GM19438 (cell line): ENCODE results near the gene ERFL.
"Not testable (repeated sequence)": the region's sequence is repeated elsewhere in the genome, so short reads cannot be mapped to it uniquely, and the experiment has no call there.

Experiments used
- ATAC-seq: cut with Tn5 transposase; IDR thresholded peaks from one replicate; pipeline ENCODE4 v1.9.1; 2021; ENCODE audit warnings: low read depth; ENCODE audit not compliant: unreplicated experiment

ERFL gene

DNA sequence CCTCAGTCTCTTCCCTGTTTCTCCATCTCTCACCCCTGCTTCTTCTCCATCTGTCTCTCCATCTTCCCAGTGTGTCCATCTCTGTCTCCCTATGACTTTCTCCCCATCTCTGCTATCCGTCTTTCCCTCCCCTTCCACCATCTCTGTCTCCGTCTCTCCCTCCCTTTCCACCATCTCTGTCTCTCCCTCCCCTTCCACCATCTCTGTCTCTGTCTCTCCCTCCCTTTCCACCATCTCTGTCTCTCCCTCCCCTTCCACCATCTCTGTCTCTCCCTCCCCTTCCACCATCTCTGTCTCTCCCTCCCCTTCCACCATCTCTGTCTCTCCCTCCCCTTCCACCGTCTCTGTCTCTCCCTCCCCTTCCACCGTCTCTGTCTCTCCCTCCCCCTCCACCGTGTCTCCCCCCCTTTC lies 13.8 kb downstream of the ERFL start:
- ATAC-seq, result not testable (repeated sequence)

DNA sequence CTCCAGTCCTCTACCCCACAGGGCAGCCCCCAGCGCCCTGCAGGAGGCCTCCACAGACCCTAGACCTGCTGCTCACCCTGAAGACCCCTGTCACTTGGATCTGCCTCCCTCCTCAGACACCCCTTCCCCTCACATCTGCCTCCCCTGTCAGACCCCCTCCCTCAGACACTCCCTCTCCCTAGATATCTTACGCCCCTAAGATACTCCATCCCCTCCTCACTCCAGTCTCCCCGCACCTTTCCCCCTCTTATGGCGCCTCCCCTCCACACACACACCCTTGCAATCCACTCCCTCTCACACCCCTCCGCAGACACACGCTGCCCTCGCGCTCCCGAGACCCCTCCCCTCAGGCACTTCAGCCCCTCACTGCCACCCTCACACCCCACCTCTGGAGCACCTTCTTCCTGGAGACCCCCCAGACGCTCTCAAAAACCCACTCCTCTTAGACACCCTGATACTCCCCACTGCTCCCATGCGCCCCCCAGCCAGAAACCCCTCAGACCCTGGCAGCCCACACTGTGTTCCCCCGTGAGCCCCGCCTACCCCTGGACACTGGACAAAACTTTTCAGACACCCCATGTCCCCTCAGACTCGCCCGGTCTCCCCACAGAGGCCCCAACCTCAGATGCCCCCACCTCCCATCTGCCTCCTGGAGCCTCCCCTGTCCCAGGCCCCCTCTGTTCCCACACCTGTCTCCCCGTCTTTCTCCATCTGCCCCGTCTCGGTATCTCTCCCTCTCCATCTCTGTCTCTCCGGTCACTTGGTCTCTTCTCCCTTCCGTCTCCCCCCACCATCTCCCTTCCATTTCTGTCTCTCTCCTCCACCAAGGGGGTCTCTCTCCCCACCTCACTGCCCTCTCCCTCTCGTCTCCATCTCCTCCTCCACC lies 14.5 kb downstream of the ERFL start:
- no peak for ATAC-seq

DNA sequence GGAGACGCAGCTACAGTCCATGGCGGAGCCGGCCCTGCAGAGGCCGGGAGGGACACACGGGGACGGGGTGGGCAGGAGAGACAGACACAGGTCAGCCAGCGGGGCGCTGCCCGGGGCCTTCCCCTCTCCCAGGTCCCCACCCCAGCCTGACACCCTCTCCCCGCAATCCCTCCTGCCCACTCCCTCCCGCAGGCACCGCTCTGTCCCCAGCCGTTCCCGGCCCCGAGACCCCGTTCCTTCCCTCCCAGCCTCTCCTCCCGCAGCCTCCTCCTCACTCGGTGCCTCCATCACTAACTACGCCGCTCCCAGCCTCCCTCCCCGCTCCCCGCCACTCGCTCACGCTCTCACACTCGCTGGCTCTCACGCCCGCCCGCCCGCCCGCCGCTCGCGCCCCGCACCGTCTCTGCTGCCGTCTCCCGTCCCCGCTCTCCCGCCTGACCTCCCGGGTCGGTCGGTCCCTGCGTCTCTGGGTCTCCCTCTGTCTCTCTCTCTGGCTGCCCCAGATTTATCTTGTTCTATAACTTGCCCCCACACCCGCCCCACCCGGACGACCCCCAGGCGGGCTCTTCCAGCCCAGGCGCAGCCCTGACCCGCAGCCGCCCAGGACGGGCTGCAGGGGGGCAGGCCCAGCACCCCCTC lies 15.2 kb downstream of the ERFL start:
- ATAC-seq, result no peak

DNA sequence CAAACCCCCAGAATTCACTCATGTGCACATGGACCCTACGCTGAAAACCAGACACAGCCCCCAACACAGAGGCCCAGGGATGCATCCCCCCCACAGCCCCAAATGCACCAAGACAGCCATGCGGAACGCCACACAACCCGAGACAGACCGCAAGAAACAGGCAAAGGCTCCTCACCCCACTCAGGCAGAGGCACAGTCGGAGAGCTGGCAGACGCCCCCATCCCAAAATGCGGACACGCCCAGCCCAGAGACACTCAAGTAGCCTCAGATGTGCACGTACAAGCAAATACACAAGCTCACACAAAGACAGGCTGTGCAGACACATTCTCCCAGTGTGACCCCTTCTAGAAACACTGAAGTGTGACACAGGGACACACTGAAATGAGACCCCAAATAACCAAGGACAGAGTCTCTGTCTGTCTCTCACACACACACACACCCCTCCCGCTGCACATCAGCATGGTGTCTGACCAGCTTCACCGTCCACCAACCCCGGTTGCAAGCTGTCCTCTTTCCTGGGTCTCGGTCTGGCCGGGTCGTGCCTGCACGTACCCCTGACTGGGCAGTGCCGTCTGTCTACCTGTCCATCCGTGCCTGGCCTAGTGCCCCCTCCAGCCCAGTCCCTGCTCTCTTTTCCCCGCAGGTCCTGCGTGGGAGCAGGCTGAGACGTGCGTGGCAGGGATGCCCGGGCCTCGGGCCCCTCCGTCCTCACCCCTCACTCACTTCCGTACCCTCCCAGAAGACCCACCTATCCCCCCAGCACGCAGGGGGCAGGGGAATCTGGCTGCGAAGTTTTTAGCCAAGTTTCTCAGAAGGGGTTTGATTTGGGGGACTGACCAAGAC lies 16.1 kb downstream of the ERFL start:
- no peak for ATAC-seq

DNA sequence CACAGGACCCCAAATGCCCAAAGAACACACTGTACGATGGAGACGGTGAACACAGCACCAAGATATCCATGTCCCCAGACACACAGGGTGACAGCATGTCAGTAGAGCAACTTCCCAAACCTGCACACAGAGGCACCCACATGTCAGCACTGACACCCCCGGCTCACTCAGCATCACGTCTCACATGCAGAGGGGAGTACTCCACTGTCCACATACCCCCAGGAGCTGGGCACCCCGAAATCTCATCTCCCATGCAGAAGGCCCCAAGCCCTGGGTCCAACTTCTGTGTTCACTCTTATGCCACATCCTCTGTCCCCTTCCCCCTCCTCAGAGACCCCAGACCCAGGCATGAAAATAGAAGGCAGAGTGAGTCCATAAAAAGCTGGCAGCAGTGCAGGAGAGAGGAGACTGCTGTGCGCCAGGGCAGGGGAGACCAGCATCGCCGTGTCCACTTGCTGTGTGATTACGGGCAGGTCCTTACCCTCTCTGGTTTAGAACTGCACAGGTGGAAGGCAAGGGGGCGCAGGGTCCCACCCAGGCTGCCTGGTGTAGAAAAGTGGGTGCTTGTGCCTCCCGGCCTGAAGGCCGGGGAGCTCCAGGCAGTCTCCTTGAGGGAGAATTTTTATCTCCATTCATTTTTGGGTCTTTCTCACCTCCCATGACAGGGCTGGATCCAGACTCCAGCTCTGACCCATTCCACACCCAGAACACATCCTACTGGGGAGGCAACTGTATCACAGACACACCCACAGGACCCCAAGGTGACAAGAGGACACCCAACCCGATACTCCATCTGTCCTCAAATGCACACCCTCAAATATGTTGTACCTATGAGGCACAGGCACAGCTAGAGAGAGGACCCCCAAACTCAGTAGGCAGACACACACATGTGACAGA lies 17.0 kb downstream of the ERFL start:
- ATAC-seq, result no peak

DNA sequence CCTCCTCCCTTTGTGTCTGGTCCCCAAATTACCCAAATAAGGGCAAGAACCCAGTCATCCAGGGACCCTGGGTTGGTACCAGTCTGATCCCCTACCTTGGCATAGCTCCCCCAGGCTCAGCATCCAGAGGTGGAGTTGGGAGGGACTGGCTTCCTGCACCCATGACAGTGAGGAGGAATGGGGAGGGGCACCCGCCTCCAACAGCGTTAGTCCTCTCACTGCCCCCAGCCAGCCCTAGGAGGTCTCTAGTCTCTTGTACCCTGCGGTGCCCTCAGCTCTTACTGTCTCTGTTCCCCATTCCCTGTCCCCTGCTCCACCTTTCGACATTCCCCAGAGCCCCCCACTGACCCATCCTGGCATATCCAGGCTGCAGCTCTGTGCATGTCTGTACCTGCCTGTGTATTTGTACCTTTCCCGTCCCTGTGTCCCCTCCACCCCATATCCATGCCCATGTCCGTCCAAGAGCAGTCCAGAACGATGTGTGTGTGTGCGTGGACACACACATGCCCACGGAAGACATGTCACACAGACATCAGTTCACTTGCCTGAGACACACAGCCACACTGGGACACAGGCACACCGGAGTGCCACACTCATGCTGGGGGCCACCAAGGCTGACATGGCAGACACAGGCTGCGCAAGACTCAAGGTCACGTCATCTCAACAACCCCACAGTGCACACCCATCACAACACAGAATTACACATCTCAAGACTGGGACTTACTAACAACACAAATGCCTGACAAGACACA lies 17.8 kb downstream of the ERFL start:
- ATAC-seq, result no peak

DNA sequence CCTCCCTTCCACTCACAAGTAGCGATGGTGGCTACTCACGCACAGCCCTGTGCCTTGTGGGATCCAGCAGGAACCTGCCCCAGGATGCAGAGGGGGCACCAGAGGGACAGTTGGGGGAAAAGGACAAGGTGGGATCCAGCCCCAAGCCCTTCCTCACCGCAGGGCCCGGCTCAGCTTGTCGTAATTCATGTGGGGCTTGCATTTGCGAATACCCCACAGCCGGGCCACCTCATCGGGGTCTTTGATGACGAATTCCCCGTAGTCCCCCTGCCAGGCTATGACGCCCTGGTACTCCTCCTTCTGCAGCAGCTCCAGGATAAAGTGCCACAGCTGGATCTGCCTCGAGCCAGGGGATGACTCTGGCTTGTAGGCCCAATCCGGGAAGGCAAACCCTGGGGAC lies 18.5 kb downstream of the ERFL start:
- ATAC-seq, result no peak

DNA sequence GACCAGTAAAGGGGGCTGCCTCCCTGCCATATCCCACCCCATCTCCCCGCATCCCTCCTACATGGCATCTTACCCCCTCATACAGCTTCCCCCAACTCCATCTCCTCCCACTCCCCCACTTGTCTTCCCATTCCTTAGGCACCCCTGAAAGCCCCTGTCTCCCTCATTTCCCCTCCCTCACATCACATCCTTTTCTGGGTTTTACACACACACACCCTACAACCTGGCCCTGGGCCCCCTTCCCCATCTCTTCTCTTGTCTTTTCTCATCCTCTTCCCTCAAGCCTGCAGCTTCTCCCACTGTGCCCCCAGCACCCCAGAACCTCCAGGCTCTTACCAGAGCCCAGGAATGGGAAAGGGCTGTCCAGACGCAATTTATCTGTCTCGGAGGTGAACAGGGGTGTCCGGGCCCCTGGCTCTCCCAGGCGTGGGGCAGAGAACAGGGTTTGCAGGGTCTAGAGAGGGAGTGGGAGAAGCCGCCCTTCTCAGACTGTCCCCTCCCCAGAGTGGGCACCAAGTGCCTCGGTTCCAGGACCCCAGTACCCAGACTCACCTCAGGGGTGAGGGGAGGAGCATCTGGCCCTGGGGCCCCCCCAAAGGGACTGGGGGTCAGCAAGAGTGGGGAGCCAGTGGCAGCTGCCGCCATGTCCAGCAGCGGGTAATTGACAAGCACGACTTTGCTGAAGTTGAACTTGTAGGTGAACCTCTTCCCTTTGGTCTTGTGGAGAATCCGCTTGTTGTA lies 19.4 kb downstream of the ERFL start:
- no peak for ATAC-seq

DNA sequence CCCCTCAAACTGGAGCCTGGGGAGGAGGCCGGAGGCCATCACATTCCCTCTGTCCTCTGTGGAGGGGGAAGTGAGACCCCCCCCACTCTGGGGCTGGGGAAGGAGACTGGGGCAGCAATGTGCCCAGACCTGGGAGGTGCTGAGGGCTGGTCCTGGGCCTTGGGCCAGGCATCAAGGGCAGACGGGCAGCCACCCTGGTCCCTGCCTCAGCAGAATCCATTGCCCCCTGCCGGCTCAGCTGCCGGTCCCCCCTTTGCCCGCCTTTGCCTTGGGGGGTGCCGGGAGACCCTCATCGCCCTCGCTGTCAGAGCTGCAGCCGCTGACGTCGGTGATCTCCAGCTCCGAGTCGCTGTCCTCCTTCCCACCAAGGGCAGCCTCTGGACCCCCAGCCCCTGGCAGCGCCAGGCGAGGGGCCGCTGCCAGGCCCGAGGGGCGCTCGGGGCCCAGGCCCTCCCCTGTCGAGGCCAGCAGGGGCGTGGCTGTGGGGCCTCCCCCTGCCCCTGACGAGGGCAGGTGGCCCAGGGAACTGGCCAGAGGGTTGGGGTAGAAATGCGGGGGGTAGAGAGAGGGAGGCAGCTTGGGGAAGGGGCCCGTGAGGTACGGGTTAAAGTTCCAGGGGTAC lies 20.1 kb downstream of the ERFL start:
- ATAC-seq, result no peak

DNA sequence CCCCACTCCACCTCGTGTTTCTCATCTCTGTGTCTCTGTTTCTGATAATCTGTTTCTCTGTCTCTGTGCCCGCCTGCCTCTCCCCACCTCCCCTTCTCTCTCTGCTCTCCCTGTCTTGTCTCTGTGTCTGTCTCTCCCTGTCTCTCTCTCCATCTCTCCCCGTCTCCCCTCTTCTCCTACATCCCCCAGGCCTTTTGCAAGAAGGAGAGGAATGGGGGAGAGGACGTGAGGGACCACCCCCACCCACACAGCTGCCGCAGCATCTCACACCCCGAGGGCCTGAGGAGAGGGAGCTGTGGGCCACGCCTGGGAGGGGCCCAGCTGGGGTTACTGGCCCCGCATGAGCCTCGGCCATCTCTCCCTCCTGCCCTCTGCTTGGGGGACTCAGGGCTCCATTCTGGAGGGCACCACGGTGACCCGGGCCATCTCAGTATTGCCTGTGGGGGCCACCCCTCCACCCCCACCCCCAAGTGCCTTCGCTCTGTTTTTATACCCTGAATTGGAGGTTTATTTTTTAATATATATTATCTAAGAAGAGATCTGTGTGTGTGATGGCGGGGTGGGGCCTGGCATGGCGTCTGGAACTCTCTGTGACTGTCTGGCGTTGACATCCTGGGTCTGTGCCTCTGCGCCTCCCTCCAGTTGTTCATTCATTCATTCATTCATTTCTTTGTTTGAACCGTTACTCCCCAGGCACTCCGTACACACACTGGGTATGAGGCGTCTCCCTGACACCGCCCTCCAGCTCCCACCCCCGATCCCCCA lies 21.2 kb downstream of the ERFL start:
- no peak for ATAC-seq

DNA sequence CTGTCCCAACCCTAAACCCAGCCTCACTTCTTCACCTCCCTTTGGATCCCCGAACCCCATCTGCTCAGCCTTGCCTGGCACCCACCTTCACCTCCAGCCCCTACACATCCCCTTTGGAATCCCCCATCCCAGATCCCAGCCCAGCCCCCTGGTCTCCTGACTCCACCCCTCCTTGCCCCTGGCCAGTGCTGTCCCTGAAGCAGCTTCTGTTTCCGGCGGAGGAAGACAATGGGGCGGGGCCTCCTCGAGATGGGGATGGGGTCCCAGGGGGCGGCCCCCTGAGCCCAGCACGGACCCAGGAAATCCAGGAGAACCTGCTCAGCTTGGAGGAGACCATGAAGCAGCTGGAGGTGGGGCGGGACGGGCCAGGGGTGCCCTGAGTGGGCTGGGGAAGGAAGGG lies 22.0 kb downstream of the ERFL start:
- ATAC-seq, result no peak

DNA sequence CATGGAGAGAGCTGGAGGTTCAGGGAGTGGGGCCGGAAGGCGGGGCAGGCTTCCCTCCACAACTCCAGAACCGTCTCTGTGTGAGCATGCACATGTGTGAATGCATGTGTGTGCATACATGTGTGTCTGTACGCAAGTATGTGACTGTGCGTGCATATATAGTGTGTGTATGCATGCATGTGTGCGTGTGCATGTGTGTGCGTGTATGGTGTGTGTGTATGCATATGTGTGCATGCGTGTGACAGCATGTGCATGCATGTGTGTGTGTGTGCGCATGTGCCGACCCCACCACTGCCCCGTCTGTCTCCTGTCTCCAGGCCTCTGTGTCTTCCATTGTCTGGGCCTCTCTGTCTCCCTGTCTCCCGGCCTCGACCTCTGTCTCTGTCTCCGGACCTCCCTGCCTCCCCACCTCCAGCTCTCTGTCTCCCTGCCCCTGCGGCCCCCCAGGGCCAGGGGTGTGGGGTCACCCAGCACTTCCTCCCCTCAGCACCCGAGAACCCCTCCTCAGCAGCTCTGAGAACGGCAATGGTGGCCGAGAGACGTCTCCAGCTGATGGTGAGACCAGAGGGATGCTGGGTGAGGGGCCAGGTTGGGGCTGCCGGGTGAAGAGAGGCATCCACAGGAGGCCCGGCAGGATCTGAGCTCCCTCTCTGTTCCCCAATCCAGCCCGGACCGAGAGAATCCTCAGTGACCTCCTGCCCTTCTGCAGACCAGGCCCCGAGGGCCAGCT lies 22.8 kb downstream of the ERFL start:
- no peak for ATAC-seq

DNA sequence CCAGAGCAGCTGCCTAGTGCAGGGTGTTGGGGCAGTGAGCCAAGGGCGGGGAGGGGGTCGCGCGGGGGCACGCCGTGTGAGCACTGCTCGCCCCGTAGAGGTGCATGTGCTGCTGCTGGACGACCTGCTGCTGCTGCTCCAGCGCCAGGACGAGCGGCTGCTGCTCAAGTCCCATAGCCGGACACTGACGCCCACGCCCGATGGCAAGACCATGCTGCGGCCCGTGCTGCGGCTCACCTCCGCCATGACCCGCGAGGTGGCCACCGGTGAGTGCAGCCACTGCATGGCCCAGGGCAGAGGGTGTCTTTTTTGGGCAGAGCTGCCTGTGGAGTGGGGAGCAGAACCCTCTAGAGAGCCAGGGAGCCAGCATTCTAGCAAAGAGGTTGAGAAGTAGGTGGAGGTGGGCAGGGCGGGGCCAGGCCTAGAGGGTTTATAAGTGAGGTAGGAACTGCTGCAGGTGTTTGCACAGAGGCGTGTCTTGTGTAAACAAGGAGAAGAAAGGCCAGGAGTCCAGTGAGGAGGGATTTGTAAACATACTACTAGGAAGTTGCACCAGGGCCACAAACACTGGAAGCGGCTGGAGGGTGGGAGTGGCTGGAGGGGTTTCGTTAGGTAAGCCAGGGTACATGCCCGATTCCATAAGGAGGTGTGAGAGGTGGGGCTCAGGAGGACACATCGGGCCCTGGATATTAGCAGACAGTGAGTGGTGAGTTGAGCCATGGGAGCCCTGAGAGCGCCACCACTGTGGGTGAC lies 24.0 kb downstream of the ERFL start:
- no peak for ATAC-seq

DNA sequence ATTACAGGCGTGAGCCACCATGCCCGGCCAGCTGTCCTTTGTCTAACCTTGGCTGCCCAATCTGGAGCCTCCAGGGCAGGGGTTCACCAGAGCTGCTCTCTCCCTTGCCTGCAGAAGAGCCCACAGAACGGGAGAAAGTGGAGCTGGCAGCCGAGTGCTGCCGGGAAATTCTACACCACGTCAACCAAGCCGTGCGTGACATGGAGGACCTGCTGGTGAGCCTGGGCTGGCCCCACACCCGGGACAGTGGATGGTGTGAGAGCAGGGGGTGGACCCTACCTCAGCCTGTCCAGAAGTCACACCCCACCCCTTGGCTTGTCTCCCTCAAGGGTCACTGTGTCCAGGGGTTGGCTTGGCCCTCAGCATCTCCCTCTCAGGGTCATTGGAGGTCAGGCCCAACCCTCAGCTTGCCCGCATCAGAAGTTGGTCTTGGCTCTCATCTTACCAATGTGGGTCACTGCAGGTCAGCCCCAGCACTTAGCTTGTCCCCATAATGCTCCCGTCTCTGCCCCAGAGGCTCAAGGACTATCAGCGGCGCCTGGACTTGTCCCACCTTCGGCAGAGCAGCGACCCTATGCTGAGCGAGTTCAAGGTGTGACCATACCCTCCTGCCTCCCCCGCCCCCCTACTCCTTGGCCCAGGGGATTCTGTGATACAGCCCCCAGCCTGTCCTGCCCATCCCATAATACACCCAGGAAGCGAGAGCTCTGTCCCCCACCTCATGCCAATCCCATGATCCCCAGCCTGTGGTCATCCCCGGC lies 24.9 kb downstream of the ERFL start:
- no peak for ATAC-seq

DNA sequence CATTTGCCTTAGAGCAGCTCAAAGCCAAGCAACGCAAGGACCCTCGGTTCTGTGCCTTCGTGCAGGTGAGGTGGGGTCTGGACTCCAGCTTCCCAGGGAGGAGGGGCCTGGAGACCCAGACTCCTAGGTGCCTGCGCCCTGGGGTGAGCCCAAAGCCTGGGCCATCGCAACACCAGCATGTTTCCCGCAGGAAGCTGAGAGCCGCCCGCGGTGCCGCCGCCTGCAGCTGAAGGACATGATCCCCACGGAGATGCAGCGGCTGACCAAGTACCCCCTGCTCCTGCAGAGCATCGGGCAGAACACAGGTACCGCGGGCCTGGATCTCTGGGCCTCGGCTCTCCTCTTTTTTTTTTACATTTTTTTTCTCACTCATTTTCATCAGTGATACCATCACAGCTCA lies 25.7 kb downstream of the ERFL start:
- no peak for ATAC-seq
